EH (cell line): Measurements from ENCODE around the gene QSER1.
"Not testable (repeated sequence)": the region's sequence is repeated elsewhere in the genome, so short reads cannot be mapped to it uniquely, and the experiment has no call there.

ENCODE experiments used
- DNase-seq: peaks from one replicate; pipeline ENCODE4 v3.0.0-alpha.2; 2015; ENCODE audit warnings: low read depth

QSER1 gene

DNA sequence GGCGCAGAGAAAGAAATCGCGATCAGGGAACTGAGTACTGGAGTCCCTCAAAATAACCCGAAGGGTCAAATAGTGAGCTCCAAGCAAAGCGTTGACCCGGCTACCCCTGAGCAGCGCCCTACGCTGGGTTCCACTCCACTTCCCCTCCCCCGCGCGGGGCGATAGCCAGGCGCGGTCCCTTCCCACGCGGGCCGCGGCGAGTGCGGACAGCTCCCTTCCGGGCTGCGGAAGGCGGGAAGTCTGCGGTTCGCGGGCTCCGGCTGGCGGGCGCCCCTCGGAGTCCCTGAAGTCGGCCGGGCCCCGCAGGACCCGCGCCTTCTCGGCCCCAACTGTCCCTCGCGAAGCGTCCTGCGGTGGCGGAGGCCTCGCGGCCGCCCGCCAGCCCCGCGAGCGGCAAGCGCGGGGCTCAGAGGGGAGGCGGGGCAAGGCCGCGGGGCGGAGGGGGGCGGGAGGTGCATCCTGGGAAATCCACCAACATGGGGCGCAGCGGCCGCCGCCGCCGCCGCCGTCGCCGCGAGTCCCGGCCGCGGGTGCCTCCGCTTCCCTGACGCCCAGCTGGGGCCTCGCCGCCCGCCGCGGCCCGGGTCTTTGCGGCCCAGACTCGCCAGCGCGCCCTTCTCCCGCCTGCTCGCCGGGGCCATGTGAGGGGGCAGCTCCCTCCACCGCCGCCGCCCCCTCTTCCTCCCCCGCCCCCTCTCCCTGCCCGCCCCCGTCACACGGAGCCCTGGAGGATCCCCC, at the start of gene QSER1:
QSER1 (plus strand) TSS at position 457 of the 738 bp plus-strand sequence. CDS start 315 bp downstream, outside the sequence.
- DNase-seq, result peak; percentile 67

DNA sequence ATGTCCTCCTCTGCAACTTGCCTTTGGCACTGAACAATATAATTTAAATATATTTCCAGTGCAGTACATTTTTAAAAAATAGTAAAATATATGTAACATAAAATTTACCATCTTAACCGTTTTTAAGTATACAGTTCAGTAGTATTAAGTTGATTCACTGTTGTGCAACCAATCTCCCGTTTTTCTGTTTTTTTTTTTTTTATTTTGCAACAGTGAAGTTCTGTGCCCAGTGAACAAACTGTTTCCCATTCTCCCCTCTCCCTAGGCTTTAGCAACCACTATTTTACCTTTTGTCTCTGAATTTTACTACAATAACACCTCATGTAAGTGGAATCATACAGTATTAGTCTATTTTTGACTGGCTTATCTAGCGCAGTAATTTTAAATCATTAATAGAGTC, 49.1 kb upstream of the QSER1 start:
- DNase-seq, result no peak

DNA sequence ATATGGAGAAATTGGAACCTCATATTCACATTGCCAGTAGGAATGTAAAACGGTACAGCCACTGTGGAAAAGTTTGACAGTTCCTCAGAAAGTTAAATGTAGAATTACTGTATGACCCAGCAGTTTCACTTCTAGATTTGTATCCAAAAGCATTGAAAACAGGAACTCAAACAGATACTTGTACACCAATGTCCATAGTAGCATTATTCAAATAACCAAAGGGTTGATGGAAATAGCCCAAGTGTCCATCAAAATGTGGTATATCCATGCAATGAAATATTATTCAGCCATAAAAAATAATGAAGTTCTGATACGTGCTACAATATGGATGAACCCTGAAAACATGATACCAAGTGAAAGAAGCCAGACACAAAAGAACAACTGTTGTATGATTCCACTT, 45.1 kb upstream of the QSER1 start:
- no peak for DNase-seq

DNA sequence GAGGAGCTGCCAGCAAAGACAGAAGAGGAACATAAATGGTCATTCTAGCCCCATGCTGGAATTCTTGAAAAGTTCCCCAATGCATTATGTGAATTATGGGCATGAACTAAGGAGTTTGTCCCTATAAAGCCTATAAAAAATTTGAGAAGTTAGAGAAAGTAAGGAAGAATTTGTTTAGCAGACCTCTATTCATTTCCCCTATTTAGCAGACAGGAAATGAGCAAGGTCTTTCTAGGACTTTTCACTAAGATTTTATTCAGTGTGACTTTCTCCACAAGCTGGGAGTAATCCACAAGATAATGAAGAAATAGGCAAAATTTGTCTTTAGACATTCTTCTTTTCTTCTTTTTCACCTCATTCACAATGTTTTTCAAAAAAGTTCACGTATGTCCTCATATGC, 42.9 kb upstream of the QSER1 start:
- DNase-seq, result no peak

DNA sequence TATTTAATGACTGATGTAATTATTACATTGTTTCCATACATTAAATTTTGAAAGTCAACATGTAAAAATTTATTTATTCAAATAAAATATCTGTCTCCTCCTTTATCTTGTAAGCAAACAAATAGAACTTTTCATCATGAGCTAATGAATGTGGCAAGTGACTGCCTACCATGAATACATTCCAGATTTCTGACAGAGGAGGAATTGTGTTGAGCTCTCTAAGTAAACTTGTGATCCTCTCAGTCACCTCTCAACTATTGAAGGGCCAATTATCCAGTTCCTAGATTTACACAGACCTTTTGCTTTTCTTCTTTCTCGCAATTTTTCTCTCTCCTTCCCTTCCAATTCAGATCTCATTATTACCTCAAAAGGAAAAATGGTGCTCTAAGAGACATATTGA, 41.4 kb upstream of the QSER1 start:
- no peak for DNase-seq

DNA sequence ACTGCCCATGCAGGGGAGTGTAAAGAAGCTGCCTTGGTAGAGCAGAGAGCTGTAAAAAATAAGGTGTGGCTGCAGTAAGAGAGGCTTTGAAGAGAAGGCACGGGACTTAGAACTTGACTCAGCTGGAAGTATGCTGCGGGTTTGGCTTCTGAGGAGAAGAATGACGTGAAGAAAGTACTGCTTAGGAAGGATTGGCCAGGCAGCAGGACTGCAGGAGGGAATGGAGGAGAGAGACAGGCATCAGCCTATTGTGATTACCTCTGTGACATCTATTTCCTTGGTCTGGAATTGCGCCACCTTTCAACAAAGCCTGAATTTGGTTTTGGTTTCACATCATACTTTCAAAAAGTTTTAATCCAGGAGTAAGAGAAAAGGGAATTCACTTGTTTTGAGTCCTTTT, 40.4 kb upstream of the QSER1 start:
- DNase-seq, result peak; percentile 13

DNA sequence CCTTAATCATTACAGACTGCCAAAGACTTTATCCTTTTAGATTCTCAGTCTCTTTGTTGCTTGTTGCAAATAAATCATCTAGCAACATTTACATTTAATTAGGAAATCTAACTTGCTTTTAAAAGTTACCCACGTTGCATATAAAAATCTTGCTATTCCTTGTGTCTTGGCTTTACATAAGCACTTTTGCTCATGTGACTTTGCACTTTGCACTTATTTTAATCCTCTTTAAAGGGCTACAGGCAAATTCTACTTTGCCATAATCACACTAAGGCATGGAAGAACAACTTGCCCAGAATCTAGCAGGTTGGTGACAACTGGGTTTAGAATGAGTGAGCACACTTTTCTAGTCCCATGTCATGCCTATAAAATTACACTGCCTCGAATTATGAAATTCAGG, 37.0 kb upstream of the QSER1 start:
- DNase-seq, result no peak

DNA sequence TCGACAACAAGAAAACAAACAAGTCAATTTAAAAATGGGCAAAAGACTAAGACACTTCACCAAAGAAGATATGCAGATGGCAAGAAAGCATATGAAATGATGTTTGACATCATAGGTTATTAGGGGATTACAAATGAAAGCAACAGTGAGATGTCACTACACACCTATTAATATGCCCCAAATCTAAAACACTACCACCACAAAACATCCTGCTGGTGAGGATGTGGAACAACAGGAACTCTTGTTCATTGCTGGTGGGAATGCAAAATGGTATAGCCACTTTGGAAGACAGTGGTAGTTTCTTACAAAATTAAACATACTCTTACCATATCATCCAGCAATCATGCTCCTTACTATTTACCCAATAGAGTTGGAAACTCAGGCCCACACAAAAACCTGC, 33.9 kb upstream of the QSER1 start:
- DNase-seq, result no peak

DNA sequence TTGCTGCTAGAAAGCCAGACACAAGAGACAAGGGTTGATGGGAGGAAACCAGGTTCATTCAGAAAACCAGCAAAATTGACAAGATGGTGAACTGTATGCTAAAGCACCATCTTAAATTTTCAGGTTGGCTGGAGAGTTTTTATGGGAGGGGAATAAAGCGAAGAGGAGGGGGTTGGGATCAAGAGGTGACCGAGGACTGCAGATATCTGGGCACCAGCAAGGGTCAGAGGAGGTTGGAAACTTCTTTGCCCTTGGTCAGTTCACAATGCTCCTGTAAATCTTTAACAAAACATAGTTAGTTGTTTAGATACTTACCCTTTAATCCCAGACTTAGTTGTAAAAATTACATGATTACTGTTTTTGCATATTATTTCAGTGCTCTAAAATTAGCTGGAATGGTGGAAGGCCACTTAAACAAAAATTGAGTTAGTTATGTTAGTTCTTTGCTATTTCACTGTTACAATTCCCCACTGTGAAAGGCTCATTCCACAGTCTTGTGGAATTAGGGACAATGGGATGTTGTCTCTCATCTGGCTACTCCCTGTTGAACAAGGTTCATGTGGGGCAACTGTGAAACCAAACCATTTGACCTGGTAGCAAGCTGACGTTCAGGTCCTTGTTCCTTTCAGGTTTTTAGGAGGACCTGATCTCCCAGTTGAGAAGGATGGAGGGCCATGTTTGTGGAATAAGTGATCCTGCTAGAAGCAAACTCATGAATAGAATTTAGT, 30.6 kb upstream of the QSER1 start:
- no peak for DNase-seq

DNA sequence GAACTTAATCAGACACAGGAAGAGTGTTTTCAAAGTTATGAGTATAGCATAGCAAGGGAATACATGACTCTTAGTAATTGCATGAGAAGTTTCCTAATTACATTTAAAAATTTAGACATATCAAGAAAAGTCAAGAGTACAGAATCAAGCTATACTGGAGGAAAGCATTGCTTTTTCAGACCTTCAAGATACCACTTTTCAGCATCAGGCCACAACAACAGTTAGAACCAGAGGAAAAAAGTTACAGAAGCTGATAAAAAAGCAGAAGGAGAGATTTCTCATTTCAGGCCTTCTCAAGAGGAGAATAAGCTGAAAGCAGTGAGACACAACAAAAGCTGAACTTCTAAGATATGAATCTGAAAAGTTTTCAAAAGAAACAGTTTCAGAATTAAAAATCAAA, 28.1 kb upstream of the QSER1 start:
- DNase-seq, result no peak

DNA sequence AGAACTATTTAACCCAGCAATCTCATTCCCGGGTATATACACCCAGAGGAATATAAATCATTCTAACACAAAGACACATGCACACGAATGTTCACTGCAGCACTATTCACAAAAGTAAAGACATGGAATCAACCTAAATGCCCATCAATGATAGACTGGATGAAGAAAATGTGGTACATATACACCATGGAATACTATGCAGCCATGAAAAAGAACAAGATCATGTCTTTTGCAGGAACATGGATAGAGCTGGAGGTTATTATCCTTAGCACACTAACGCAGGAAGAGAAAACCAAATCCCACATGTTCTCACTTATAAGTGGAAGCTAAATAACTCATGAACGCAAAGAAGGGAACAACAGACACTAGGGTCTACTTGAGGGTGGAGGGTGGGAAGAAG, 23.9 kb upstream of the QSER1 start:
- not testable (repeated sequence) for DNase-seq

DNA sequence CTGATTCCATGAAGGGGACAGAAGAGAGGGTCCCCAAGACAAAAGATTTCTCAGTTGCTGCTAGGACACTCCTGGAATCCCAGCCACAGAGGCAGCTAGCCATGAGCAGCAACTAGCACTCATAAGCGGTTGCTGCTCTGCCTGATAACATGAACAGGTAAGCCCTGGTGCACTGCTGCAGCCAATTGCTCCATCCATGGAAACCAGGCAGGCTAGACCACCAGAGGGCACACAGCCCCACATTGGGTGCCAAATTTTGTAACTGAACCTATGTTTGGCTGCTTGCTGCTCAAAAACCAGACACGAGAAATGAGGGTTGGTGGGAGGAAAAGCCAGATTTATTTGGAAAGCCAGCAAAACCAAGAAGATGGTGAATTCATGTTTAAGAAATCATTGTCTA, 21.9 kb upstream of the QSER1 start:
- DNase-seq, result no peak

DNA sequence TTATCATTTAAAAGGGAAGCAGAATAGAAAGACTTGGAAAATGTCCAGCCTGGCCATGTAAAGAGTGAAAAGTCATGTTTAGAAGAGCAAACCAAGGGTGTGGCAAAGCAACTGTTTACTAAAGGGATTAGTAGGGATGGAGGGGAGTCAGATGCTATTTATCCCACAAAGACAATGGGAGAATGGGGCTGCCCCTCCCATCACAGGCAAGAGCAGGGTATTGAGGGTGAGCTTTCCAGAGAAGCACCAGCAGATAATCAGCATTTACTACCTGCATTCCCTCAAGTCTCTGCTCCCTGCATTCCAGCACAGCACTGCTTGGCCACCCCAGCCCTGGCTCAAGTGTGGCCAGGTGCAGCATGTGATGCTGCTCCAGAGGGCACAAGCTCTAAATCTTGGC, 18.5 kb upstream of the QSER1 start:
- DNase-seq, result no peak

DNA sequence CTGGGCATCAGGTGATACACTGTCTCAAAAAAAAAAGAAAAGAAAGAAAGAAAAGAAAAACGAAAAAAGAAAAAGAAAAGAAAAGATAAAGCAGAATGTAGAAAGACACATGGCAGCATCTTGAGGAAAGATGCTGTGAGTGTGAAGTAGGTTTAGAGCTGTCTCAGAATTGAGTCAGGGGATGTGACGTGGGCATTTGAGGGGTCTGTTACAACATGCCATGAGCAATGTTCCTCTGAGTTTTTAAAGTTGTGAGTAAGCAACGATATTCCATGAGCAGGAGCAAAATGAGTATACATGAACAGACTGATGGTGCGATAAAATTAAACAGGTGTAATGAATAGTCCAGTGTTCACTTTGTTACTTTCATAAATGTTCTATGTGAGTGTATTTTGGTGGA, 11.3 kb upstream of the QSER1 start:
- DNase-seq, result no peak

DNA sequence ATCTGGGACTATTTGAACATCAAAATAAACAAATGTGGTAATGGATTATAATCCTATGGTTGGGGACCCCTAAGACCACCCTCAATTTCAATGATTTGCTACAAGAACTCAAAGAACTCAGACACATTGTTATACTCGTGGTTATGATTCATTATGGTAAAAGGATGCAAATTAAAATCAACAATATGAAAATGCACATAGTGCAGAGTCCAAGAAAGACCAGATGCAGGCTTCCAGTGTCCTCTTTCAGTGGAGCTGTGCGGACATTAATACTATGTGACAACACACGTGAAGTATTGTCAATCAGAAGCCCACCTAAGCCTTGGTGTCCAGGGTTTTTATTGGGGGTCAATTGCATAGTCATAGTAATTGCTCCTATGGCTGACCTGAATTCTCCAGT, 9.2 kb upstream of the QSER1 start:
- no peak for DNase-seq

DNA sequence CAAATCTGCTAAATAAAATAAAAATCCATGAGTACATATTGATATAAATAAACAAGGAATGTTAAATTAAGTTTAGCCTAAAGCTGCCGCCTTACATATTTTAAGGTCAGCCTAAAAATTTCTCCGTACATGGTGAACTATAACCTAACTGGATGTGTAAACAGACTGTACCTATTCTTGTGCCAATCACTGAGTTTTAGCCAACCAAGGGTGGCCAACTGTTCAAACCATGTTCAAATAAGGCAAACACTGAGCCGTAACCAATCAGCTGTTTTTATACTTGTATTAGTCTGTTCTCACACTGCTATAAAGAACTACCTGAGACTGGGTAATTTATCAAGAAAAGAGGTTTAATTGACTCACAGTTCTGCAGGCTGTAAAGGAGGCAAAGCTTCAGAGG, 8.6 kb upstream of the QSER1 start:
- no peak for DNase-seq

DNA sequence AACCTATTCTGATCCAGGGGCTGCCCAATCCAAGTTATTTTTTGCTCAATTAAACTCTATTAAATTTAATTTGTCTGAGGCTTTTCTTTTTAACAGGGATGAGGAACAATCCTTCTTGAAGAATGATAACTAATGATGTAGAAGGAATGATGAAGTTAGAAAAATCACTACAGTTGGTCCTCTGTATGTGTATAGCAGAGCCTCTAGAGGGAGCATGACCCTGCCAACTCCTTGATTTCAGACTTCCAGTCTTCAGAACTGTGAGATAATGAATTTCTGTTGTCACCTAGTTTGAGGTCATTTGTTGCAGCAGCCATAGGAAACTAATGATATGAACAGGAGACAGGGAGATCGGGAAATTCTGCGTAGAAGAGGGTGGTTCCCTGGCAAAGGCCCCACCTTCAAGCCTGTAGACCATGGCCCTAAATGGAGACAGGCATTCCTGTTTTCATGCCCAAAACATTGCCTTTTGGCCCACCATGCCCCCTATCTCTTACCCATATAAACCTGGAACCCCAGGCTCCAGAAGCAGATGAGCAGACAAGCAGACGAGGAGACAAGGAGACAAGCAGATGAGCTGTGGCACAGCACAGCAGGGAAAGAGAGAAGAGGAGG, 7.7 kb upstream of the QSER1 start:
- DNase-seq, result peak; percentile 40

DNA sequence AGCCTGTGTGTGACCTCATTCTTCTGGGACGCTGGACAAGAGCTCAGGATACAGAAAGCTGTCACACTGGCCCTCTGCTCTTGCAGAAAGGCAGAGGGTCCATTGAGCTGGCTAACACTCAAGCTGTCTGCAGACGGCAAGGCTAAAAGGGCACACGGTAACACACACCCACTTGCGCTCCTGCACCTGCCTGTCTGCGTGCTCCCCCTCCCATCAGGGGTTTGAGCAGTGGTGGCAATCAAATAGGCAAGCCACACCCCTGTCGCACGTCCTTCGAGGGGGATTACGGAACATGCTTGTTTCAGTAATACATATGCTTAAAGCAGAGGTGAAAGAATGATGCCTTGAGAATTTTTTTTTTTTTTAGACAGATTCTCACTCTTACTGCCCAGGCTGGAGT, 7.1 kb upstream of the QSER1 start:
- no peak for DNase-seq

DNA sequence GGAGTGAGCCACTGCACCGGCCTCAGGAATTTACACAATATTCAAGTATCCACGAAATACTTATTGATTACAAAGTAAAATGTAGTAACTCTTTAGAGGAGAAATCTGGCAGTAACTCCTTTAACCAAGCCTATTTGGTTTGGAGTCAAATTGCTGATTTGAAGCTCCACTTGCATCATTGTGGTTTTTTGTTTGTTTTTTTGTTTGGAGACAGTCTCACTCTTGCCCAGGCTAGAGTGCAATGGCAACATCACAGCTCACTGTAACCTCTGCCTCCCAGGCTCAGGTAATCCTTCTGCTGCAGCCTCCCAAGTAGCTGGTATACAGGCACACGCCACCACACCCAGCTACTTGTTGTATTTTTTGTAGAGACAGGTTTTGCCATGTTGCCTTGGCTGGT, 6.4 kb upstream of the QSER1 start:
- no peak for DNase-seq

DNA sequence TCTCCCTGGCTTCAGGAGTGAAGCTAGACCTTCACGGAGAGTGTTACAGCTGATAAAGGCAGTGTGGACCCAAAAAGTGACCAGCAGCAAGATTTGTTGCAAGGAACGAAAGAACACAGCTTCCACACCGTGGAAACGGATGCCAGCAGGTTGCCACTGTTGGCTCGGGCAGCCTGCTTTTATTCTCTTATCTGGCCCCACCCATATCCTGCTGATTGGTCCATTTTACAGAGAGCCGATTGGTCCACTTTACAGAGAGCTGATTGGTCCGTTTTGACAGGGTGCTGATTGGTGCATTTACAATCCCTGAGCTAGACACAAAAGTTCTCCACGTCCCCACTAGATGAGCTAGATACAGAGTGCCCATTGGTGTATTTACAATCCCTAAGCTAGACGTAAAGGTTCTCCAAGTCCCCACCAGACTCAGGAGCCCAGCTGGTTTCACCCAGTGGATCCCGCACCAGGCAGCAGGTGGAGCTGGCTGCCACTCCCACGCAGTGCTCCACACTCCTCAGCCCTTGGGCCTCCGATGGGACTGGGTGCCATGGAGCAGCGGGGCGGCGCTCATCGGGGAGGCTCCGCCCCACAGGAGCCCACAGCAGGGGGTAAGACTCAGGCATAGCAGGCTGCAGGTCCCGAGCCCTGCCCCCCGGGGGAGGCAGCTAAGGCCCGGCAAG, 4.8 kb upstream of the QSER1 start:
- not testable (repeated sequence) for DNase-seq

DNA sequence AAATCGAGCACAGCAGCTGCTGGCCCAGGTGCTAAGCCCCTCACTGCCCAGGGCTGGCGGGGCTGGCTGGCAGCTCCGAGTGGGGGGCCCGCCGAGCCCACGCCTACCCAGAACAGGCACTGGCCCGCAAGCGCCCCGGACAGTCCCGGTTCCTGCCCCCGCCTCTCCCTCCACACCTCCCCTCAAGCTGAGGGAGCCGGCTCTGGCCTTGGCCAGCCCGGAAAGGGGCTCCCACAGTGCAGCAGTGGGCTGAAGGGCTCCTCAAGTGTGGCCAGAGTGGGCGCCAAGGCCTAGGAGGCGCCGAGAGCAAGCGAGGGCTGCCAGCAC, 4.3 kb upstream of the QSER1 start:
- DNase-seq, result not testable (repeated sequence)

DNA sequence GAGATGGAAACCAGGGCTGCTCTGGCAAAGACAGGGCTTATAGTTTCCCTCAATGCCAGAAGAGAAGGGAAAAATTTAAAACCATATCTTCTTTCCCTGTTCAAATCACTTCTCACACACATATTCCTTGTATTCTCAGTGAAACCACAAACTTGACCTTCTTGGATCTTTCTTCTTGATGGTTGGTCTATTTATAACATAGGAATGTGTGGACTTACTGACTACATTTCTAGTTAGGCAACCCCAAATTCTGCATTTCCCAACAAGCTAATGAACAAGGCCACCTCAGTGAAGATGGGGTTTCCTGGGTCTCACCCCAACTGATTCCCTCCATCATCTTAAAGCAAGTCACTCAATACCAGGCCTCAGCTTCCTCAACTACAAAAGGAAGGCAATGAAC, 3.8 kb upstream of the QSER1 start:
- peak; percentile 79 for DNase-seq
